HPDE6-E6E7 (cell line): ENCODE results near the gene RAB44.
"Not testable (repeated sequence)": the region's sequence is repeated elsewhere in the genome, so short reads cannot be mapped to it uniquely, and the experiment has no call there.

Source experiments
- DNase-seq: peaks from one replicate; pipeline ENCODE4 v3.0.0; 2011; ENCODE audit warnings: missing footprints; ENCODE audit errors: extremely low spot score

RAB44 gene, protein sequence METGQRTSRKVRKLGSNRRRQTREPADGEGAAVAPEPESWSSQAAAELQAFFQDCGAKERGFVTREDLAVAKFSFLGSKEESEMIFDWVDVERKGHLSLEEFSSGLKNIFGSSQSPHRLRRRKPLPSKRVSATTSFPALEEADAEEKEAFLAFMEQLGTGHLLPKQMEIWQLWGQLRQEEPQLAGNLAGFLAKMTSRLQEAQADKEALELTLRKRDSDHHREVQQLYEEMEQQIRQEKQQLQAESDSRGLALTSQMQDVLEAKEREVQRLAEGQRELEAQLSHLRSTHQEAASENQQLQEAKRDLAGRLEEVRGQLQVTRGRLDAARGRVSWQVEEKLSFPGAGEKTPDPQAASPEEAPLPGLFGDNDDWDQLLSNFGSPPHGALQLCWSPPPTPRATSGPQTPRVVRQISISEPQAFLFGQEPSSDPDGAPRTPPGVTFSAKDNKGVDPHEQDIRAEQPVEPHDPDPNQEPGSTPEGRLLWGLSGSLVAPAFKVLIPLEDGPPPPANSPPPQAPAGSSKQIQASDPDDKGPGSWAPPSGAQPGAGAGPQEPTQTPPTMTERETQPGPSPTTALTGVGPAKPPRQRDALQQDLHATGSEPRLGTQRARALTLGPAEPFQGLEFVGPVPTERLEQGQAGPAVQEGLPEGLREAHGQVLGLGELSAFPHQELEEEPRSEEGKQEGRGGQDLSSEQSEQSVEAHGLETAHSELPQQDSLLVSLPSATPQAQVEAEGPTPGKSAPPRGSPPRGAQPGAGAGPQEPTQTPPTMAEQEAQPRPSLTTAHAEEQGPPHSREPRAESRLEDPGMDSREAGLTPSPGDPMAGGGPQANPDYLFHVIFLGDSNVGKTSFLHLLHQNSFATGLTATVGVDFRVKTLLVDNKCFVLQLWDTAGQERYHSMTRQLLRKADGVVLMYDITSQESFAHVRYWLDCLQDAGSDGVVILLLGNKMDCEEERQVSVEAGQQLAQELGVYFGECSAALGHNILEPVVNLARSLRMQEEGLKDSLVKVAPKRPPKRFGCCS

DNA sequence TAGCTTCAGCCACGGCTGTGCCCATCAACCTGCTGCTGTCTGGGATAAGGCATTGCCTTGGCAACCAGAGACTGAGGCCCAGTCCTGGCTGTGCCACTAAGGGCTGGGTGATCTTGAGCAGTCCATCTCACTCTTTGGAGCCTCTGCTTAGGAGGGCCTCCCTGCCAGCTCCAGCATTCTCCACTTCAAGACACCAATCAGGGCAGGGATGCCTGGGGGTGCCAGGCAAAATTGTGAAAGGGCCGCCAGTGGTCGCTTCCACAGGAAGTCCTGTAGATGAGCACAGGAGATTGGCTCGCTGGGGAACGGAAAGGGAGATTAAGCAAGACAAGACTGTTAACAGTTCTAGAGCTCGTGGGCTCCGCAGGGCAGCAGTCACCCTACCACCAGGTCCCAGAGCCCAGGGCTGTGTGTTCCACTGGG is at the start of gene RAB44:
TSS of gene RAB44 (plus strand) at position 346 of the 423 bp plus-strand sequence. CDS start 6,410 bp downstream, outside the sequence.
- no peak for DNase-seq

DNA sequence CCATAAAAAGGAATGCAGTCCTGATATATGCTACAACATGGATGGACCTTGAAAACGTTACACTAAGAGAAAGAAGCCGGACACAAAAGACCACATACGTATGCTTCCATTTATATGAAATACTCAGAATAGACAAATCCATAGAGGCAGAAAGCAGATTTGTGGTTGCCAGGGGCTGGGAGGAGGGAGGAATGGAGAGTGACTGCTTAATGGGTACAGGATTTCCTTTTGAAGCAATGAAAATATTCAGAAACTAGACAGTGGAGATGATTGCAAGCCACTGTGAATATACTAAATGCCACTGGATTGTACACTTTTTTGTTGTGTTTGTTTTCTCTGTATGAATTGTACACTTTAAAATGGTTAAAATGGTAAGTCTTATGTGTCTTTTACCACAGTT is 48.5 kb upstream of the RAB44 start:
- DNase-seq: no peak

DNA sequence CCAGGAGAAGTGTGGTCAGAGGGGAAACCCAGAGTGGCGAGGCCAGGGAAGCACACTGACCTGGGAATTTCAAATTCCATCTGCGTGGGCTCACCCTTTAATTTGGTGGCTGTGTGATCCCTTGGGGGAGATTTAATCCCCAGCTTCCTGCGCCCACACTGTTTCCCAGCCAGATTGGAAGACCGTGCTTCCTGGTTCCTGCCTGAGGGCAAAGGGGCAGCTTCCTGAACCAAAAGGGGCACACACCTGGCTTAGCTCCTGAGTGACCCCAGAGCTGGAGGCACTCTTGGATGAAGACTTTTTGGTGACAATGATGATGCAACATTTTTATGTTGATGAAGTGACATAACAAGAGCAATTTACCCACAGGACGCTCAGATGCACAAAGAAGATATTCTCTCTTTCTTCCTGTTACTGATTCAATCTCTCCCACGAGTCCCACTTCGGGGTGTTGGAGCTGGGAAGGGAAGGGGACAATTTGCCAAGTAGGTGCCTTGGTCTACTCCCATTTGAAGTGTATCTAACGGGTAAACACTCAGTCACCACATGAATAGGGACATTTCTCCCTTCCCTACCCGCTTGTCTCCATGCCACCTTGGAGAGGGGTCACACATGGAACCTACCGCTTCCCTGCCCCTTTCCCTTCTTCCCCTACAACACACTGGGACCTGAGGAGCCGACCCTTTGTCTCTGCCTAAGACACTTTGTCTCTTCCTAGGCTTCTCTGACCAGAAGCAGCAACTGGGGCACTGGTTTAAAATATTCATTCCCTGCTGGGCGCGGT is 47.7 kb upstream of the RAB44 start:
- no peak for DNase-seq

DNA sequence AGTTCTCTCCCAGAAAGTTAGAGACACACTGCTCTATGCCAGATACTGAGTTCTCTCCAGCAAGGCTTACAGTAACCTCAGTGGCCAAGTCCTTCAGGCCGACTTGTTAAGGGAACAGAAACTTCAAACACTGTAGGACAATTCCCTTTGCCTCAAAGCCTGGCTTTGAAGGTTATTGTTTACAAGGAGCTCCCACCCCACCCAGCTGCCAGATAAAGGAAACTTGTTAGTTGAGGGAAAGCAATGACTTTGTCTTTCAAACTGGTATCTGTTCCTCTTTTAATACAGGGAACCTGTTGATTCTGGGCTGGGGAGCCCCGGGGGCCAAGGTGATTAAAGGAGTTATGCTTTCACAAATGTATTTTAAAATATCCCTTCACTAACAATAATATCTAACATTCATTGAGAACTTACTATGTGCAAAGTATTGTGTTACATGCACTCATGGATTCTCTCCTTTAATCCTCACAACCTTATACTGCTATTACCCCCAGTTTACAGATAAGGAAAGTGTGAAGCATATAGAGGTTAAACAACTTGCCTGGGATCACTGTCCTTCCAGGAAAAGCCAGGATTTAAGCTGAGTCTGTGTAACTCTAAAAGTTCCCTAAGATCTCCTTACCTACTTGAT is 46.7 kb upstream of the RAB44 start:
- no peak for DNase-seq

DNA sequence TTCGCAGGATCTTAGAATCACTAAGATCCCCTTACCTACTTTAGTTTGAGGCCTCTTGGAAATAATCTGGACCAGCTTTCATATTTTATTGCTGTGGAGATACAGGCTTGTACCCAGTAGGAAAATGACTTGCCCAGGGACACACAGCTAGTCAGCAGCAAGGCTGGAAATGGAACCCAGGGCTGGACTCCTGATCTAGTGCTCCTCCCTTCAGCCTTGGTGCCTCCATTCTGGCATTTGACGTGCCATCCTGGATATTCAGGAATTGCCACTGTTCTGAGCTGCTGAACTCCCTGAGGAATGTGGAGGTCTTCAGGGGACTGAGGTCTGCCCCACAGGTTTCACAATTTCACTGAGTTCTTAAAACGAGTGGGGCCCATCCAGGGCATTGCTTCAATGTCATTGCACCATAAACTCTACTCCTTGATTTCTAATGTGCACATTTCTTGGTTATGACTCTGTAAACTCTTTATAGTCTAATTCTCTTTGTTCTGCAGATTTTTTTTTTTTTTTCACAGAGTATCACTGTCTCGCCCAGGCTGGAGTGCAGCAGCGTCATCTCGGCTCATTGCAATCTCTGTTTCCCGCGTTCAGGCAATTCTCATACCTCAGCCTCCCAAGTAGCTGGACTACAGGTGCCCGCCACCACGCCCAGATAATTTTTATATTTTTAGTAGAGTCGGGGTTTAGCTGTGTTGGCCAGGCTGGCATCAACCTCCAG is 45.8 kb upstream of the RAB44 start:
- no peak for DNase-seq

DNA sequence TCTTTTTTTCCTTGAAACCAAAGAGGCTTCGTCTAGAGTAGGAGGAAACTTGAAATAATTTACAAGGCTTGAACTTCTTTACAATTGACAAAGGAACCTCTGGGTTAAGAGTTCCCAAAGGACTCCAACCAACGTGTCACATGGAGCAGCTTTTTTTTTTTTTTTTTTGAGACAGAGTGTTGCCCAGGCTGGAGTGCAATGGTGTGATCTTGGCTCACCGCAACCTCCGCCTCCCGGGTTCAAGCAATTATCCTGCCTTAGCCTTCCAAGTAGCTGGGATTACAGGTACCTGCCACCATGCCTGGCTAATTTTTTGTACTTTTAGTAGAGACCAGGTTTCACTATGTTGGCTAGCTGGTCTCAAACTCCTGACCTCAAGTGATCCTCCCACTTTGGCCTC is 43.2 kb upstream of the RAB44 start:
- DNase-seq: not testable (repeated sequence)

DNA sequence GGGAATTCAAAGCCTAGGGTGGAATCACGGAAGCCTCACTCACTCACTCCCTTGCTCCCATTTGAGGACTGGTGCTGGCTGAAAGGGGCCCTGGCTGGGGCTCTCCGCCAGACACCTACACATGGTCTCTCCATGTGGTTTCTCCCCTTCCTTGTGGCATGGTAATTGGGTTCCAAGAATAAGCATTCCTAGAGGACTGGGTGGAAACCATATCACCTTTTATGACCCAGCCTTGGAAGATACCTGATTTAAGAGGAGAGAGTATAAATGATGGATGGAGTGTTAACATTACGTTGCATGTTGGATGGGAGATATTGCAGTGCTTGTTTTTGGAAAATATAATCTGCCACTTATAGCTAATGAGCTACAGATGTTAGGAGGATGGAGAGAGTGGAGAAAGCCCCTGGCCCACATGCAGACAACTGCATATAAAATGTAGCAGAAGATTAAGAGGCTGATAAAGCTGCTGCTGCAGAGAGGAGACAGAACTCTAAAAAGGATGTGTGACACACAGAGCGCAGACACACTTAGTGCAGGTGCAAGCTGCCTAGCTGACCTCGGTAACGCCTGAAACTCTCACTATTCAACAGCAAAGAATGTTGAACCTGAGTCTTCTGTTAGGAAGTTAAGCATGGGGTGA is 42.4 kb upstream of the RAB44 start:
- no peak for DNase-seq

DNA sequence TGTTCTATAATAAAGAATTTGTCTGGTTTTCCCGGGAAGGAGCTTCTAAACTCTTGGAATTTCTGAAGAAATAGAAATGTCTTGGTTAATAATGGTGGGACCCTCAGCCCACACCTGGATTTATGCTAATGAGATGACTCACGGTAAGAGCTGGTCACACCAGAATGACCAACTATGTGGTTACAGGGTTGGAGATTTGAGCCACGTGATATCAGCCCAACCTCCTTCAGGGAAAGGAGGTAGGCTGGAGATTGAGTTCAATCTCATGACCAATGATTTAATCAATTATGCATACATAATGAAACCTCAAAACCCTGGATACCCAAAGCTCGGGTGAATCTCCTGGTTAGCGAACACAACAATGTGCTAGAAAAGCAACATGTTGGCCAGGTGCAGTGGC is 41.2 kb upstream of the RAB44 start:
- DNase-seq: no peak

DNA sequence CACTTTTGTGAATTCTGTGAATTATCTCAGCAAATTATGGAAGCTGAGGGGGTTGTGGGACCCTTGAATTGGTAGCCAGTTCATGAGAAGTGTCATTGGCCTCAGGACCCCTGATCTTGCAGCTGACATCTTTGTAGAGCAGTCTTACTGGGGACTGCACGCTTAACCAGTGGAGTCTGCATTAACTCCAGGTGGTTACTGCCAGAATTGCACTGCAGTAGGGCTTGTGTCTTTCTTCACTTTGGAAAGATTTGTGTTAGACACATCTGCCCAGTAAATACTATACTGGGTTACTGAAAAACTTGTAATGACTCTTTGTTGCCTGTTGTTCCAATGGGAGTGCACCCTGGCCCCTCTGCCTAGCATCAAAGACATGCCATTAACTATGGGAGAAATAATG is 40.4 kb upstream of the RAB44 start:
- no peak for DNase-seq

DNA sequence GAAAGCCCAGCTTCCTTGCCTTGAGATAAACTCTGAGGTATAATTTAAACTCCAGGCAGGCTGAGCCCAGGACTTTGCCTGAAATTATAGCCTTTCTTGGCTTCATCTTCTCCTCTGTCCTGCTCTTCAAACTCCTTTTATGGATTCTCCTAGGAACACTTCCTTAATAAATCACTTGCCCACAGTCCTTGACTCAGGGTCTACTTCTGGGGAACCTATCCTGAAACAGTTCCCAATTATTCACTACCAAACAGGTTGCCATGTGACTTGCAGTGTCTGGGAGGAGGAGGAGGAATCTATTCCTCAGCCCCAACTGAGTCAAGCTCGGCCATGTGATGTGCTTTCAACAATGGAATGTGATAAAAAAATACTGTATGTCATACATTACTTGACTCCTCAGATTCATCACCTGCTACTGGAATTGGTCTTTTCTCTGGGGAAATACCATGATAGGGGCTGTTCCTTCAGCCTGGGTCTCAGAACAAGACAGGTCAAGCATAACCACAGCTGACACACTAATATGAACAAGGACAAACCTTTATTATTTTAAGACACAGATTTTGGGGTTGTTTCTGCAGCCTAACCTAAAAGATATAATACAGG is 39.6 kb upstream of the RAB44 start:
- no peak for DNase-seq

DNA sequence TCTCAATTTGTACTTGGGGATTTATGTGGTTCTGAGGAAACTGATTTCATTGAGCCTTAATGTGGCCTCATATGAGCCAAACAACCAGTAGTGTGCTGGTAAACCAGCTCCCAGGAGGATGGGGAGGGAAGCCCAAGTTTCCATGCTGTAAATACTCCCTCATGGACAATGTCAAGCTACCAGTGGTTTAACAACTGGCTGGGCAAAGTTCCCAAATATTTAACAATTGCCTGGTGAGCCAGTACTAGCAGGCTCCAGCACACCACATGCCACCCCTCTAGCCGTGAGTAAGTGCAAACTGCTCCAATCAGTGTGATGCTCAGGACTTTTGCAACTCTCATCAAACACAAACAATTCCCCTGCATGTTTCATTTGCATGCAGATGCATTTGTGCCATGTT is 38.4 kb upstream of the RAB44 start:
- no peak for DNase-seq

DNA sequence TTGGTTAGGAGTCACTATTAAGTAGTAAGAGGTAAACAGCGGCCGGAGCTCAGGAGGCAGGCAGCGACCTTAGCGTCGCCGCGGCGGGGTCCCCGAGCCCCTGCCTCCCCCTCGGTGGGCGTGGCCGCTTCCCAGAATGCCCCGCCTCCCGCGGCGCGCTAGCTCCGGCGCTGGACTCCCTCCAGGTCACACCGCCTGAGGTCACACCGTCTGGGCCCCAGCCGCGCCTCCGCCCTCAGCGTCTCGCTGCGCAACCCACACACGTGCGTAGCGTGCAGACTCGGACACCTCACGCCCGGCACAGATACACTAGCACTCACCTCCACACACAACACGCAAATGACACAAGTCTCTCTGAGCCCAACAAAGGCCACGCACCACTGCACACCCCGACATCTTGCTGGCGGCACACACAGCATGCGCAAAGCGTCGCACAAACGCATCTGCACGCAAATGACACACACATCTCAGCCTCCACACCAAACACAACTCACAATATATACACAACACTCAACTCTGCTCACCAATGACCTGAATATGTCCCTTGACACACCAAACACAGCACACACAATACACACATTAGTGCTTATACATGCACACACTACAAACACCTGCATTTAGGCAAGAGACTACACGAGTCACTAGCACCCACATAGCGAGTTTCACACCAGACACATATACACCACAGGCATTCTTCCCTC is 36.7 kb upstream of the RAB44 start:
- DNase-seq: no peak

DNA sequence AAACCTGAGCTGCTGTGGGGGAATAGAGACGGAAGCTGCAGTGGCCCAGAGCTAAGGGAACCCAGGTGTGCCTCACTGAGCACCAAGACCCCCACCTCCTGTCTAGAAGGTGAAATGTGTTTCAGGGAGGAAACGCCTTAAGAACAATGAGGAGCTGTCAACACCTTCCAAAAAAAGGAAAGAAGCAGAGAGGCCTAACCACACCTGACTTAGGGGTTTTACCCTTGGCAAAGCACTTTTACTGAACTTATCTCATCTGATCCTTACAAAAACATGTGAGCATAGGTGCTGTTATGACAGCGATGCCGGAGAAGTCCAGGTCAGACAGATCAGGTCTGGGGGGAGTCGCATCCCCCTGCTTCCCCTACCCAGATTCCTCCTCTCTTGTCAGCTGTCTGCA is 35.2 kb upstream of the RAB44 start:
- no peak for DNase-seq

DNA sequence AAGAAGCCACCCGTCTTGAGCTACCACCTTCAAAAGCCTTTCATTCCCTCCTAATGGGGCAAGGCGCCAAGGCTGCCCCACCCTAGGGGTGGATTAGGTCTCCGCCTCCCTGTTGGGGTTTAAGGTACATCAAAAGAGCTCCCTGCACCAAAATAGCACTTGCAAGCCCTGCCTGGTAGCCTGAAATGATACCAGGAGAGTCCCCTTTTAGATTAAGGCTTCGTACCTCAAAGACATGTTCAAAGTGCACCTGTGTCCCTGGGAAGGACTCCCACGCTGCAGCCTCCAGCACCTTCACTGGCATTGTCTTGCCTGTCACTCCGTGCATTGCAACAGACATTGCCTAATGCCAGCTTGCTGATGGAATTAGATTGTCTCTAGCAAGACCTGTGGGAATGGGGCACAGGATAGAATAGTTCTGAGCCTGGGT is 34.8 kb upstream of the RAB44 start:
- DNase-seq: no peak

DNA sequence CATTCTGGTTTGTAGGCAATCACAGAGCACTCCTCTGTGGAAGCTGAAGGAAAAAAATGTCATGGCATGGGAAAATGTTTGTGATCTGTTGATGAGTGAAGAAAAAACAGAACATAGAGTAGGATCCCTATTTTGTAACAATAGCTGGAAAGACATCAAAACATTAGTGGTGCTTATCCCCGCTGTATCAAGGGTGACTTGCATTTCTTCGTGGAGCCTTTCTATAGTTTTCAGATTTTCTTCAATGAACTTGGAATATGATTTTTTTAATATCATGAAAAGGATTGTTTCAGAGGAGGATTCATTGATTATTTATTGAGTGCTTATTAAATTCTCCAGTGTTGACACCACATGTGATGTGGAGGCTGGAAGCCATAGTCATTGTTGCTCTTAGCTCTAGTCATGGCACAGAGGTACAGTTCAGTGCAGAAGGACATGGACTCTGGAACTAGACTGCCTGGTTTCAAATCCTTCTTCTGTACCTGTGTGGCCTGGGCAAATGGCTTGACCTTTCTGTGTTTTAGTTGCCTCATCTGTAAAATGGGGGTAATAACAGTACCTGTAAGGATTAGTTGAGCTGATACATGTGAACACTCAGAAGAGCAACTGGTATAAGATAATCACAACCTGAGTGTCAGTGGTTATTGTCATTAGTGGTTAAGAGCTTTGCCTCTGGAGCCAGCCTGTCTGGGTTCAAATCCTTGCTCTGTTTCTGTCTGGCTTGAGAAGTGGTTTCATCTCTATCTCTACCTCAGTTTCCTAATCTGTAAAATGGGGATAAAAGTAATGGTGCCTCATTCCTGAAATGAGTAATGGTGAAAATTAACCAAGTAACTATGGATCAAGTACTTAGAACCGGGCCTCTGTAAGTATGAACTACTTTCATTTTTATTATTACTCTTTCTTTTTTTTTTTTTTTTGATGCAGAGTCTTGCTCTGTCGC is 33.9 kb upstream of the RAB44 start:
- no peak for DNase-seq

DNA sequence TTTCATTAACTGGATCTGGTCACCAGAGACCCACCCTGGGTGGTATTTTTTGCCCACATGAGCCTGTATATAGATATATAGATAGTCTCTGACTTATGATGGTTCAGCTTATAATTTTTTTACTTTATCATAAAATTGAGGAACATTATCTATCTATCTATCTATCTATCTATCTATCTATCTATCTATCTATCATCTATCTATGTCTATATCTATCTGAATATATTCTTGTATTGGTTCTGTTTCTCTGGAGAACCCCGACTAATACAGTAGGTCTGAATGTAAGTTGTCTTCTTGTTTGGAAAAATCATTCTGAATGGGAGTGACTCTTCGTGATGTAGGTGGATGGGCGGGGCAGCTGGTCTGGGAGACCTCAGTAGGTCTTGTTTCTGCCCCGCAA is 32.4 kb upstream of the RAB44 start:
- DNase-seq: no peak

DNA sequence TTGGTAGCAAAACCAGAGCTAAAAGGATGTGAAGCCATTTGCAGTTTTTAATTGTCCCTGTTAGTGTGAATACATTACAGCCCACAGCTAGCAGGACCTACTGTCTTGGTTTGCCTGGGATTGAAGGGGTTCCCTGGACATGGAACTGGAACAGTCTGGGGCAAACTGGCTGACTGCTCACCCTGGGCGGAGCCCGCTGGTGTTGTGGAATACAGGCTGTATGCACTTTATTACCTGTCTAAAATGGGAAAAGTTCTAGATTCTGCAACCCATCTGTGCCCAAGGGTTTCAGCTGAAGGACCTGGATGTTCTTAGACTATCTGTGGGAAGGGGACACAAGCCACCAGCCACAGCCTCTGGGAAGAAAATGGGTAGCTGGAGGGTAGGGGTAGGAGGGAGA is 31.3 kb upstream of the RAB44 start:
- DNase-seq: no peak
